ENCODE data around the gene MFSD6.

GRCh38 chr2:190436557-190436956 is 28.4 kb downstream of the MFSD6 start:
- no peak for TF ChIP-seq CTCF (IDR thresholded peaks at IDR 0.05; ENCODE audit: poor library complexity, severe bottlenecking)
- TF ChIP-seq EZH2 (IDR thresholded peaks at IDR 0.05; ENCODE audit: borderline replicate concordance, insufficient read depth, low read length, poor library complexity, severe bottlenecking): no peak

Measured in neural cell (in vitro differentiated cells).